Endothelial cell (in vitro differentiated cells): Measurements from ENCODE around the gene CDHR5. TPM values are rescaled to one million over a fixed set of nuclear protein-coding genes. Genes with fewer than 3 reads are reported as not detected.

Experiments
- DNase-seq: peaks from one replicate; pipeline ENCODE4 v3.0.0; 2021; ENCODE audit warnings: low spot score
- H3K27ac Mint-ChIP-seq: one replicate; pipeline ENCODE4 v1.8.0; 2021; ENCODE audit warnings: mixed read lengths, inconsistent platforms; ENCODE audit not compliant: unreplicated experiment
- H3K27me3 Mint-ChIP-seq: one replicate; pipeline ENCODE4 v1.8.0; 2021; ENCODE audit warnings: mild to moderate bottlenecking, moderate library complexity, mixed read lengths, inconsistent platforms; ENCODE audit not compliant: unreplicated experiment
- H3K36me3 Mint-ChIP-seq: one replicate; pipeline ENCODE4 v1.8.0; 2021; ENCODE audit warnings: mild to moderate bottlenecking, low read depth, mixed read lengths, inconsistent platforms; ENCODE audit not compliant: unreplicated experiment
- H3K4me1 Mint-ChIP-seq: one replicate; pipeline ENCODE4 v1.8.0; 2021; ENCODE audit warnings: mild to moderate bottlenecking, mixed read lengths, inconsistent platforms; ENCODE audit not compliant: unreplicated experiment
- H3K4me3 Mint-ChIP-seq: one replicate; pipeline ENCODE4 v1.8.0; 2021; ENCODE audit warnings: mild to moderate bottlenecking, mixed read lengths, inconsistent platforms; ENCODE audit not compliant: unreplicated experiment
- H3K9me3 Mint-ChIP-seq: one replicate; pipeline ENCODE4 v1.8.0; 2021; ENCODE audit warnings: mixed read lengths, inconsistent platforms; ENCODE audit not compliant: unreplicated experiment
- total RNA-seq: library from RNA; stranded (reverse); fragmentation: NEBNext Ultra II Directional; extraction: Animal tissue kit (Norgen Biotek cat#: 25700); gene quantifications from one replicate; pipeline ENCODE4 v1.2.1, GENCODE V29; 2021; ENCODE audit not compliant: unreplicated experiment
- TF ChIP-seq, protein P1 (sequence below): fragments of 200-600 bp; sonication (generic); IDR thresholded peaks from one replicate; pipeline ENCODE4 v1.5.0; 2021; ENCODE audit warnings: antibody characterized with exemption; ENCODE audit not compliant: unreplicated experiment

The CDHR5 gene
- total RNA-seq, 1 donor from 2014 or later = not detected

- H3K4me3 Mint-ChIP-seq = no peak overlapping the region
- peaks cover 14% of the 10 kb centered on the region for H3K27me3 Mint-ChIP-seq
- no peaks in the 10 kb centered on the region for H3K9me3 Mint-ChIP-seq
- no peak for DNase-seq
- peaks cover 7% of the 10 kb centered on the region for H3K36me3 Mint-ChIP-seq
- H3K27ac Mint-ChIP-seq = no peak overlapping the region
- TF ChIP-seq, protein P1, sequence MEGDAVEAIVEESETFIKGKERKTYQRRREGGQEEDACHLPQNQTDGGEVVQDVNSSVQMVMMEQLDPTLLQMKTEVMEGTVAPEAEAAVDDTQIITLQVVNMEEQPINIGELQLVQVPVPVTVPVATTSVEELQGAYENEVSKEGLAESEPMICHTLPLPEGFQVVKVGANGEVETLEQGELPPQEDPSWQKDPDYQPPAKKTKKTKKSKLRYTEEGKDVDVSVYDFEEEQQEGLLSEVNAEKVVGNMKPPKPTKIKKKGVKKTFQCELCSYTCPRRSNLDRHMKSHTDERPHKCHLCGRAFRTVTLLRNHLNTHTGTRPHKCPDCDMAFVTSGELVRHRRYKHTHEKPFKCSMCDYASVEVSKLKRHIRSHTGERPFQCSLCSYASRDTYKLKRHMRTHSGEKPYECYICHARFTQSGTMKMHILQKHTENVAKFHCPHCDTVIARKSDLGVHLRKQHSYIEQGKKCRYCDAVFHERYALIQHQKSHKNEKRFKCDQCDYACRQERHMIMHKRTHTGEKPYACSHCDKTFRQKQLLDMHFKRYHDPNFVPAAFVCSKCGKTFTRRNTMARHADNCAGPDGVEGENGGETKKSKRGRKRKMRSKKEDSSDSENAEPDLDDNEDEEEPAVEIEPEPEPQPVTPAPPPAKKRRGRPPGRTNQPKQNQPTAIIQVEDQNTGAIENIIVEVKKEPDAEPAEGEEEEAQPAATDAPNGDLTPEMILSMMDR = no peak
- peaks cover 6% of the 10 kb centered on the region for H3K4me1 Mint-ChIP-seq
These were observed 19.3 kb upstream of the CDHR5 start for GRCh38 chr11:643849-644738.

GRCh38 chr11:643366-643765 is 18.6 kb upstream of the CDHR5 start:
- peaks cover 6% of the 10 kb centered on the region for H3K4me1 Mint-ChIP-seq
- DNase-seq = no peak
- H3K27ac Mint-ChIP-seq = no peak overlapping the region
- H3K4me3 Mint-ChIP-seq = no peak overlapping the region
- peaks cover 4% of the 10 kb centered on the region for H3K36me3 Mint-ChIP-seq
- TF ChIP-seq, protein P1 = no peak
- H3K27me3 Mint-ChIP-seq = peaks cover 21% of the 10 kb centered on the region
- no peaks in the 10 kb centered on the region for H3K9me3 Mint-ChIP-seq

GRCh38 chr11:641806-642370 is 17.1 kb upstream of the CDHR5 start:
- H3K36me3 Mint-ChIP-seq = peaks cover 4% of the 10 kb centered on the region
- peaks cover 6% of the 10 kb centered on the region for H3K4me1 Mint-ChIP-seq
- no peak overlapping the region for H3K4me3 Mint-ChIP-seq
- H3K27ac Mint-ChIP-seq = no peak overlapping the region
- H3K27me3 Mint-ChIP-seq = peaks cover 28% of the 10 kb centered on the region
- DNase-seq = no peak
- H3K9me3 Mint-ChIP-seq = no peaks in the 10 kb centered on the region
- TF ChIP-seq, protein P1 = no peak

- Mint-ChIP-seq H3K4me1 (peaks cover 6% of the 10 kb centered on the region), H3K9me3 (no peaks in the 10 kb centered on the region), H3K4me3 (no peak overlapping the region), H3K27me3 (peaks cover 34% of the 10 kb centered on the region), H3K27ac (no peak overlapping the region), H3K36me3 (peaks cover 4% of the 10 kb centered on the region)
- no peak for DNase-seq
- TF ChIP-seq, protein P1 = no peak
These were observed 15.4 kb upstream of the CDHR5 start for GRCh38 chr11:640021-640706.
